ENCODE results near the gene KLHL30. TPM values are rescaled to one million over a fixed set of nuclear protein-coding genes. Genes with fewer than 3 reads are reported as not detected.
"Not testable (repeated sequence)": the region's sequence is repeated elsewhere in the genome, so short reads cannot be mapped to it uniquely, and the experiment has no call there.

Gene KLHL30
- total and polyA plus RNA-seq, 4 experiments from 2014 or later = not detected

DNA sequence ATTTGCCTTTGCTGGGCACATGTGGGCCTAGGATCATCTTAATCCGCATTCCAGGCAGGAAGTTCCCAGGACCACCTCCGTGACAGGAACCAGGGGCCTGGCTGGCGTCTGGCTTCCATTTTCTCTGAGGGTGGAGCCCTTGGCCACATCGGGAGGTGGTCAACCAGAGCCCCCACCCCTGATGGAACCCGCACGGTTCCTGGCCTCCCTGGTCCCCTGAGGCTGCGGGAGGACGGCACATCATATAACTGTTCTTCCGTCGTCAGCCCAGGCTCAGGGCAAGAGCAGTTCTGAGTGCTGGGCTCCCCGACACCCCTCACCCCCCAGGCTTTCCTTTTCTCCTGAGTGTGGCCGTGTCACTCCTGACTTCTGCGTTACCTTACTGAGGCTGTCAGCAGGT lies 24.9 kb upstream of the KLHL30 start:
- CTCF ChIA-PET (ENCODE audit: partially characterized antibody) = interaction anchor here (1.0 kb wide), 1 partner anchor 25 kb away, joined by 3 read pairs; no protein-coding TSS in a partner anchor
- Mint-ChIP-seq H3K27me3 (peaks cover 0 to 4% of the 10 kb centered on the region in 2 donors), H3K9me3 (peaks cover 0 to 24% (median 12%) of the 10 kb centered on the region in 8 donors), H3K4me1 (peaks cover 0 to 10% (median 1%) of the 10 kb centered on the region in 4 donors), H3K4me3 (no peak overlapping the region), H3K36me3 (no peaks in the 10 kb centered on the region), H3K27ac (no peak overlapping the region)
- Histone ChIP-seq H3K27ac (ENCODE audit: low read depth, low read length) (no peak overlapping the region), H3K9me3 (ENCODE audit: control insufficient read depth in 1 of 2, low read length in 2 of 2) (no peaks in the 10 kb centered on the region), H3K36me3 (ENCODE audit: insufficient read depth, low read length) (no peaks in the 10 kb centered on the region), H3K27me3 (ENCODE audit: insufficient read depth, low read length) (no peaks in the 10 kb centered on the region), H3K4me1 (ENCODE audit: insufficient read depth, low read length) (no peaks in the 10 kb centered on the region), H3K4me3 (ENCODE audit: low read length in 2 of 2) (no peak overlapping the region)
- POLR2A ChIA-PET (ENCODE audit: partially characterized antibody) = no interaction called here
- DNase-seq = no peak
- intact Hi-C loops (cut with micrococcal nuclease) = no loop called here

DNA sequence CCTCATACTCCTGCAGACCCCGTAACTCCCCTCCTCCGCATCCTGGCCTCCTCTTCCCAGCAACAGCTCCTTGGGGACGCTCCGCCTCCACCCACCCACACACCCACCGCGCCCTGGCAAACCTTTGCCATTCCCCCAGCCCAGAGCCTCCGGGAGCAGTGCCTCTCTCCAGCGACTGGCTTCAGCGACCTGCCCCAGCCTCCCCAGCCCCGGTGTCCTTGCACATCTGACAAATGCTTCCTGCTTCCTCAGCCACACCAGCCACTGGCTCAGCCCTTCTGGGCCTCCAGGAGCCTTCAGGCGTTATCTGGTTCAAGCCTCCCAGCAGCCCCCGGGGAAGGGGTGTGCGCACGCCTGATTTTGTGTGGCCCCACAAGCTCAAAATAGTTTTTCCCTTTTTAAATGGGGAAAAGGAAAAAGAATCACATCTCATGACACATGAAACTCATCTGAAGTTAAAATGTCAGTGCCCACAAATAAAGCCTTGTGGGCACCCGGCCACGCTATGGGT lies 24.1 kb upstream of the KLHL30 start:
- no peak overlapping the region for H3K27ac ChIP-seq (ENCODE audit: low read depth, low read length)
- peaks cover 0 to 7% of the 10 kb centered on the region in 2 donors for H3K27me3 Mint-ChIP-seq
- H3K4me1 ChIP-seq (ENCODE audit: insufficient read depth, low read length) = no peaks in the 10 kb centered on the region
- no peaks in the 10 kb centered on the region for H3K36me3 Mint-ChIP-seq
- H3K4me3 Mint-ChIP-seq = no peak overlapping the region
- no peak overlapping the region for H3K4me3 ChIP-seq (ENCODE audit: low read length in 2 of 2)
- DNase-seq = no peak
- CTCF ChIA-PET (ENCODE audit: partially characterized antibody) = no interaction called here
- no peaks in the 10 kb centered on the region for H3K36me3 ChIP-seq (ENCODE audit: insufficient read depth, low read length)
- H3K4me1 Mint-ChIP-seq = peaks cover 0 to 4% (median 1%) of the 10 kb centered on the region in 4 donors
- H3K27ac Mint-ChIP-seq = no peak overlapping the region
- peaks cover 0 to 24% (median 12%) of the 10 kb centered on the region in 8 donors for H3K9me3 Mint-ChIP-seq
- intact Hi-C loops (cut with micrococcal nuclease) = no loop called here
- H3K9me3 ChIP-seq (ENCODE audit: control insufficient read depth in 1 of 2, low read length in 2 of 2) = no peaks in the 10 kb centered on the region
- H3K27me3 ChIP-seq (ENCODE audit: insufficient read depth, low read length) = no peaks in the 10 kb centered on the region
- POLR2A ChIA-PET (ENCODE audit: partially characterized antibody) = no interaction called here

DNA sequence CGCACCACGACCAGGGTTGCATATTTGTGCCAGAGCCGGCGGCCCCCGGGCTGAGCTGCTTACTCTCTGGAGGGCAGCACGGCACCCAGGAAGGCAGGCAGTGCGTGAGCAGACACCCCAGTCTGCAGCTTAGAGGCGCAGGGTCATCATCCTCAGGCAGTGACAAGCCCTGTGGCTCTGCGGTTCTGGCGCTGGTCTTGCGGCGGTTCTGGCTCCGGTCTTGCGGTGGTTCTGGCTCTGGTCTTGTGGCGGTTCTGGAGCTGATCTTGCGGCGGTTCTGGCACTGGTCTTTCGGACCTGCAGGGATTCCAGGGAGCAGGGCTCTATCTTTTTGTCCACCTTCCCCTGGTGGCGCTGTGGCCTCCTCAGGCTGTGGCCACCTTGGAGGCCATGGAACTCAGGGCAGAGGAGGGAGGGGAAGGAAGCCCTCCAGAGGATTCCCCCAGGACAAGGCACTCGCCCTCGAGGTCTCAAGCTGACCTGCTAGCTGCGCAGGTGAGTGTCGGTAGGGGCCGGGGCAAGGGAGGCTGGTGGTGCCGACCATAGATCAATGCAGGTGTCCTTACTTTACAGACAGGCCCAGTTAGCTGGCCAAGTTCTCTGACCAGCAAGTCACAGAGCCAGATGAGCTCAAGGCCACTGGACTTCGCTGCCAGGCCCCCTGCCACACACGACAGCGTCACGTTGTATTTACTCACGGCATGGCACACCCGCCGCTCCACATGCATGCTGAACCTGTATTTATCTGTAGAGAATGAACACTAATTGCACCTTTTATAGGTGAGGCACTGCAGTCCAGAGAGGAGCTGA lies 23.4 kb upstream of the KLHL30 start:
- Histone ChIP-seq H3K4me3 (ENCODE audit: low read length in 2 of 2) (no peak overlapping the region), H3K36me3 (ENCODE audit: insufficient read depth, low read length) (no peaks in the 10 kb centered on the region), H3K27ac (ENCODE audit: low read depth, low read length) (no peak overlapping the region), H3K27me3 (ENCODE audit: insufficient read depth, low read length) (no peaks in the 10 kb centered on the region), H3K9me3 (ENCODE audit: control insufficient read depth in 1 of 2, low read length in 2 of 2) (no peaks in the 10 kb centered on the region), H3K4me1 (ENCODE audit: insufficient read depth, low read length) (no peaks in the 10 kb centered on the region)
- ChIA-PET CTCF (ENCODE audit: partially characterized antibody) (no interaction called here), POLR2A (ENCODE audit: partially characterized antibody) (no interaction called here)
- intact Hi-C loops (cut with micrococcal nuclease) = no loop called here
- Mint-ChIP-seq H3K4me1 (no peaks in the 10 kb centered on the region), H3K9me3 (peaks cover 0 to 24% (median 12%) of the 10 kb centered on the region in 8 donors), H3K36me3 (no peaks in the 10 kb centered on the region), H3K27me3 (peaks cover 0 to 7% of the 10 kb centered on the region in 2 donors), H3K27ac (no peak overlapping the region), H3K4me3 (no peak overlapping the region)
- DNase-seq = no peak

DNA sequence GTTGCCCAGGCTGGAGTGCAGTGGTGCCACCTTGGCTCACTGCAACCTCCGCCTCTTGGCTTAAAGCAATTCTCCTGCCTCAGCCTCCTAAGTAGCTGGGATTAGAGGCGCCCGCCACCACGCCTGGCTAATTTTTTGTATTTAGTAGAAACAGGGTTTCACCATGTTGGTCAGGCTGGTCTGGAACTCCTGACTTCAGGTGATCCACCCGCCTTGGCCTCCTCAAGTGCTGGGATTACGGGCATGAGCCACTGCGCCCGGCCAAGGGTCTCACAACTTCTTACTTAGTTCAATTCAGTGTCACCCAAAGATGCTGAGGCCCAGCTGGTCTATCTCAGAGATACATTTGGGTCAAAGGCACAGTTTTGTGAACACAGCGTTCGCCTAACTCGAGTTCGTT lies 22.8 kb upstream of the KLHL30 start:
- POLR2A ChIA-PET (ENCODE audit: partially characterized antibody); H3K4me1 Mint-ChIP-seq; DNase-seq; H3K27ac ChIP-seq (ENCODE audit: low read depth, low read length); CTCF ChIA-PET (ENCODE audit: partially characterized antibody); H3K4me3 ChIP-seq (ENCODE audit: low read length in 2 of 2); H3K4me1 ChIP-seq (ENCODE audit: insufficient read depth, low read length); H3K36me3 ChIP-seq (ENCODE audit: insufficient read depth, low read length); H3K27me3 Mint-ChIP-seq; H3K4me3 Mint-ChIP-seq; H3K27me3 ChIP-seq (ENCODE audit: insufficient read depth, low read length); H3K27ac Mint-ChIP-seq; intact Hi-C loops (cut with micrococcal nuclease); H3K9me3 ChIP-seq (ENCODE audit: control insufficient read depth in 1 of 2, low read length in 2 of 2); H3K36me3 Mint-ChIP-seq: not testable (repeated sequence)
- H3K9me3 Mint-ChIP-seq = peaks cover 0 to 24% (median 12%) of the 10 kb centered on the region in 8 donors

DNA sequence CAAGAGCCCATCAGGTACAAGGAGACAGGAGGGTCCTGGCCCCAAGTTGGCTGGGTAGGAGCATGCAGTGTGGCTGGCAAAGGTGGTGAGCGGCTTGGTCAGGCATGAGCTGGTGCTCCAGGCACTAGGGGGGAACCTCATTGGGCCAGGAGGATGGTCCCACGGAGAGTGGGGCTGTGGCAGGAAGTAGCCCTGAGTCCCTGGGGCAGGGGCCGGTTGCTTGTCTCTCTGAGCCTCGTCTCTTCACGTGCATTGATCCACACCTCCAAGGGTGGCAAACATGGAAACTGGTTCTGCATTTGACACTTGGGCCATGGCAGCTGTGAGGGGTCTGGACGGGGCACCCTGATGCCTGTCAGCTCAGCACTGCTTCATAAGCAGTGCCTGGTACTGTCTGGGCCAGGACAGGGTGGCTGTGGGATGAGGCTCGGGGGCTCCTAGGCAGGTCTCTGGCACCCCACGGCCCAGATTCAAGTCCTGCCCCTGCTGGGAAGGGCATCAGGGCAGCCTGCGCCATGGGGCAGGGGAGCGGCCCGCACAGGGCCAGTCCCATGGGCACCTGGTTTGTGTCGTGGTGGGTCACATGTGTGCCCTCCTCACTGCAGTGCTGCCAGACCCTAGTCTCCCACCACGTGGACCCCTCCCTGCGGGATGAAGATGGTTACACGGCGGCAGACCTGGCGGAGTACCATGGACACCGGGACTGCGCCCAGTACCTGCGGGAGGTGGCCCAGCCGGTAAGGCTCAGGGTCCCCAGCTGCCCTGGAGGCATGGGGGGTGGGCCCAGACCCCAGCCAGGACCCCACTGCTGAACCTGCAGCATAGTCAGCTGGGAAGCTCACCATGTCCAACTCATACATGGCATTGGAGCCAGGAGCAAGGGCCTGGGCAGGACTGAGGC lies 21.9 kb upstream of the KLHL30 start:
- no peaks in the 10 kb centered on the region for H3K4me1 Mint-ChIP-seq
- H3K9me3 Mint-ChIP-seq = peaks cover 0 to 20% (median 12%) of the 10 kb centered on the region in 8 donors
- Histone ChIP-seq H3K4me3 (ENCODE audit: low read length in 2 of 2) (no peak overlapping the region), H3K27me3 (ENCODE audit: insufficient read depth, low read length) (no peaks in the 10 kb centered on the region), H3K36me3 (ENCODE audit: insufficient read depth, low read length) (no peaks in the 10 kb centered on the region), H3K9me3 (ENCODE audit: control insufficient read depth in 1 of 2, low read length in 2 of 2) (no peaks in the 10 kb centered on the region), H3K4me1 (ENCODE audit: insufficient read depth, low read length) (no peaks in the 10 kb centered on the region), H3K27ac (ENCODE audit: low read depth, low read length) (no peak overlapping the region)
- H3K27ac Mint-ChIP-seq = no peak overlapping the region
- DNase-seq = no peak
- H3K27me3 Mint-ChIP-seq = peaks cover 0 to 7% of the 10 kb centered on the region in 2 donors
- intact Hi-C loops (cut with micrococcal nuclease) = no loop called here
- no peaks in the 10 kb centered on the region for H3K36me3 Mint-ChIP-seq
- ChIA-PET CTCF (ENCODE audit: partially characterized antibody) (no interaction called here), POLR2A (ENCODE audit: partially characterized antibody) (no interaction called here)
- H3K4me3 Mint-ChIP-seq = no peak overlapping the region

DNA sequence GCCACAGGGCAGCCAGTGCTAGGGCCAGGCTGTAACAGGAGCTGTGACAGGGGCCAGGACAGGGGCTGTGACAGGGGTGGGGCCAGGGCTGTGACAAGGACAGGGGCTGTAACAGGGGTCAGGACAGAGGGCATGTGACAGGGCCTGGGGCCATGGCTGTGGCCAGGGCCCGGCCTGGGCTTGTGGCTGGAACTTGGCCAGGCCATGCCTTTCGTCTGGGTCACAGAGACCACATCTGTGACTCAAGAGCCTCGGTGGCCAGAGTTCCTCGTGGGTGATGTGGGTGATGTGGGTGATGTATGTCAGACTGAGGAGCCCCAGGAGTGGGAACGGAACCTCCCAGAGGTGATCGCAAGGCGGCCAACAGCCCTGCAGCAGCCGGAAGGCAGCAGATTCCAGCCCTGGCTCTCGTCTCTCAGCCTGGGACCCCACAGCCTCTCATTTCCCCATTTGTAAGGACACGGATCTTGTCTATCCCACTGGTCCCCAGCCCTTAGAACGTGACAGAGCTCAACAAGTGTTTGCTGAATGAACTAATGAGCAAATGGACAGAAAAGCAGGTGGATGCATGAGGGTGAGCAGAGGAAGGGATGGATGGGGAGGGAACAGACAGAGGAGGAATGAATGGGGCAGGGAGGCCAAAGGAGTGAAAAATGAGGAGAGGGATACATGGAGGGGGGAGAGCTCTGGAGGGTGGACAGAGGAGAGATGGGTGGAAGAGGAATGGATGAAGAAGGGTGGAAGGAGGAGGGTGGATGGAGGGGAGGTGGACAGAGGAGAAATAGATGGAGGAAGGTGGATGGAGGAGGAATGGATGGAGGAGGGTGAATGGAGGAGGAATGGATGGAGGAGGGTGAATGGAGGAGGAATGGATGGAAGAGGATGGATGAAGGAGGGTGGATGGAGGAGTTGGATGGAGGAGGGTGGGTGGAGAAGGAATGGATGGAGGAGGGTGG lies 21.0 kb upstream of the KLHL30 start:
- Mint-ChIP-seq H3K4me3 (no peak overlapping the region), H3K4me1 (no peaks in the 10 kb centered on the region), H3K27me3 (peaks cover 0 to 7% of the 10 kb centered on the region in 2 donors), H3K27ac (peak overlapping the region in 2 of 7 donors; percentile 30 to 55), H3K36me3 (no peaks in the 10 kb centered on the region), H3K9me3 (peaks cover 0 to 13% (median 10%) of the 10 kb centered on the region in 8 donors)
- H3K27ac ChIP-seq (ENCODE audit: low read depth, low read length) = no peak overlapping the region
- POLR2A ChIA-PET (ENCODE audit: partially characterized antibody) = no interaction called here
- CTCF ChIA-PET (ENCODE audit: partially characterized antibody) = no interaction called here
- H3K4me1 ChIP-seq (ENCODE audit: insufficient read depth, low read length) = no peaks in the 10 kb centered on the region
- H3K9me3 ChIP-seq (ENCODE audit: control insufficient read depth in 1 of 2, low read length in 2 of 2) = no peaks in the 10 kb centered on the region
- no peak overlapping the region for H3K4me3 ChIP-seq (ENCODE audit: low read length in 2 of 2)
- H3K27me3 ChIP-seq (ENCODE audit: insufficient read depth, low read length) = no peaks in the 10 kb centered on the region
- H3K36me3 ChIP-seq (ENCODE audit: insufficient read depth, low read length) = no peaks in the 10 kb centered on the region
- peak in 1 of 5 donors; percentile 9 for DNase-seq
- intact Hi-C loops (cut with micrococcal nuclease) = no loop called here
